Measurements from ENCODE around the gene UPP1. TPM values are rescaled to one million over a fixed set of nuclear protein-coding genes. Genes with fewer than 3 reads are reported as not detected.

The UPP1 gene
- total RNA-seq, 2 experiments from 2014 or later, result 89.6 to 93.3 TPM

- DNase-seq (no peak), ATAC-seq (no peak)
- H3K36me3 Mint-ChIP-seq (ENCODE audit: low read depth), result peaks cover 73% of the 10 kb centered on the region
- ChIA-PET POLR2A (interaction anchor here (1.1 kb wide), 1 partner anchor 12 kb away, joined by 4 read pairs; the partner anchor contains the start of gene UPP1), CTCF (interaction anchor here (0.7 to 2.6 kb wide), 10 partner anchors 9 to 156 kb away, joined by 3 to 11 read pairs (median 5); no protein-coding TSS in a partner anchor)
- peaks cover 37% of the 10 kb centered on the region for H3K4me1 Mint-ChIP-seq (ENCODE audit: low read depth)
- intact Hi-C loops (cut with micrococcal nuclease), result no loop called here
- H3K27me3 Mint-ChIP-seq, result no peaks in the 10 kb centered on the region
- H3K4me3 Mint-ChIP-seq, result no peak overlapping the region
- H3K27ac Mint-ChIP-seq, result no peak overlapping the region
- no peaks in the 10 kb centered on the region for H3K9me3 Mint-ChIP-seq
- TF ChIP-seq CTCF (IDR thresholded peaks at IDR 0.05), result no peak
These were observed 12.3 kb downstream of the UPP1 start for GRCh38 chr7:48101352-48101751.

DNA sequence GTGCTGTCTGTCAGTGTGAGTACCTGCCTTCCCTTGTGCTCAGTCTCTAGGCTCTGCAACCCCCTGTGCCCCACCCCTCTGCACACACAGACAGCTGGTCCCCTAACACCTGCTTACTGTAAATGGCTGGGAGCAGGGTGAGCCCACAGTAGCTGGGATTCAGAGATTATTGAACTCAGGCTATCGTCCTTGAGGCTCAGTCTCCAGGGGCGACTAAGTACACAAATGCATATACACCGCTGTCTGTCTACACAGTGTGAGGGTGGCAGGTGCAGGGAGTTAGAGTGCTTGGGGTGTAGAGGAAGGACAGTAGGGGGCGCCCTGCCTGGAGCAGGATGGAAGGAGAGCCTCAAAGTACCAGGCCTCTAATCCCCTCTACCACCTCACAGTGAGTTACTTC, 12.9 kb downstream of the UPP1 start:
- peaks cover 31% of the 10 kb centered on the region for H3K4me1 Mint-ChIP-seq (ENCODE audit: low read depth)
- no peak overlapping the region for H3K4me3 Mint-ChIP-seq
- TF ChIP-seq CTCF (IDR thresholded peaks at IDR 0.05), result peak; percentile 59
- ATAC-seq (no peak), DNase-seq (peak; percentile 53)
- ChIA-PET POLR2A (interaction anchor here (0.8 to 2.1 kb wide), 2 partner anchors 13 to 18 kb away, joined by 3 to 6 read pairs; partner anchors contain the start of gene UPP1), CTCF (interaction anchor here (0.7 to 10.1 kb wide), 15 partner anchors 8 to 454 kb away, joined by 3 to 171 read pairs (median 5); partner anchors contain the start of gene PKD1L1)
- peak overlapping the region; percentile 57 for H3K27ac Mint-ChIP-seq
- H3K36me3 Mint-ChIP-seq (ENCODE audit: low read depth), result peaks cover 71% of the 10 kb centered on the region
- no peaks in the 10 kb centered on the region for H3K9me3 Mint-ChIP-seq
- intact Hi-C loops (cut with micrococcal nuclease), result no loop called here
- H3K27me3 Mint-ChIP-seq, result no peaks in the 10 kb centered on the region

DNA sequence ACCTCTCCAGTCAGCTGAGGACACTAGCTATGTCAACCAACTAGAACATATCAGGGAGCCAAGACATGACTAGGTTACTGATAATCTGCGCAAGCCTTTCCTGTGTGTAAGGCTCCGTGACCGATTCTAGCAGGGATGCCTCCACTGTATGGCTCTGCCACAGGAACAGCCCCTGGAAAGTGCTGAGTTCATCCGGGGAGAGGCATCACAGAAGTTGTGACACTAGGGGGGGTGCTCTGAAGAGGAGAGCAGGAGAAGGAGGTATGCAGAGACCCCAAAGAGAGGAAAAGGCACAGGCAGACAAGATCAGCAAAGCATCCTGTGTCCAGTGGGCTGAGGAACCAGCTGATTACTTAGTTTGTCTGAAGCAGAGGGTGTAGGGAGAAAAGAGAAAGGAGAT, 13.5 kb downstream of the UPP1 start:
- Mint-ChIP-seq H3K27me3 (no peaks in the 10 kb centered on the region), H3K27ac (peak overlapping the region; percentile 58), H3K9me3 (no peaks in the 10 kb centered on the region), H3K4me3 (no peak overlapping the region), H3K36me3 (ENCODE audit: low read depth) (peaks cover 70% of the 10 kb centered on the region), H3K4me1 (ENCODE audit: low read depth) (peaks cover 28% of the 10 kb centered on the region)
- CTCF ChIA-PET, result interaction anchor here (0.6 to 10.1 kb wide), 16 partner anchors 8 to 454 kb away, joined by 3 to 171 read pairs (median 4); partner anchors contain the start of gene PKD1L1
- no peak for TF ChIP-seq CTCF (IDR thresholded peaks at IDR 0.05)
- DNase-seq (no peak), ATAC-seq (no peak)
- POLR2A ChIA-PET, result interaction anchor here (0.8 to 2.1 kb wide), 4 partner anchors 10 to 111 kb away, joined by 3 to 6 read pairs (median 4); partner anchors contain the start of gene UPP1
- intact Hi-C loops (cut with micrococcal nuclease), result no loop called here

- no peak for TF ChIP-seq CTCF (IDR thresholded peaks at IDR 0.05)
These were observed 16.0 kb downstream of the UPP1 start for GRCh38 chr7:48105045-48105444.

More at GRCh38 chr7:48105045-48105444, 16.0 kb downstream of the UPP1 start:
- H3K36me3 Mint-ChIP-seq (ENCODE audit: low read depth), result peaks cover 61% of the 10 kb centered on the region
- H3K9me3 Mint-ChIP-seq, result no peaks in the 10 kb centered on the region
- H3K4me3 Mint-ChIP-seq, result no peak overlapping the region
- no peaks in the 10 kb centered on the region for H3K27me3 Mint-ChIP-seq
- H3K4me1 Mint-ChIP-seq (ENCODE audit: low read depth), result peaks cover 8% of the 10 kb centered on the region
- DNase-seq (no peak), ATAC-seq (no peak)
- ChIA-PET CTCF (interaction anchor here (0.8 to 10.1 kb wide), 5 partner anchors 9 to 160 kb away, joined by 3 to 171 read pairs (median 3); no protein-coding TSS in a partner anchor), POLR2A (interaction anchor here (1.3 kb wide), 1 partner anchor 16 kb away, joined by 3 read pairs; the partner anchor contains the start of gene UPP1)
- peak overlapping the region; percentile 48 for H3K27ac Mint-ChIP-seq
- intact Hi-C loops (cut with micrococcal nuclease), result no loop called here

All from activated CD8-positive, alpha-beta T cell treated with anti-CD3 and anti-CD28 coated beads for 36 hours (primary cell).